Bronchial epithelial cell (primary cell): ENCODE data around the gene CEP131. TPM values are rescaled to one million over a fixed set of nuclear protein-coding genes. Genes with fewer than 3 reads are reported as not detected.

Experiments
- DNase-seq: peaks from one replicate; pipeline ENCODE4 v3.0.0-alpha.2; 2010; ENCODE audit warnings: low read depth
- FAIRE-seq: peaks from 2 replicates; lab custom pipeline; 2011; peaks lifted over from hg19 to GRCh38; lab: Jason Lieb, UNC
- H3K27me3 ChIP-seq: 2 replicates; pipeline ENCODE4 v1.5.1; 2011; ENCODE audit warnings: low read length; ENCODE audit not compliant: control insufficient read depth, insufficient read depth
- H3K36me3 ChIP-seq: 2 replicates; pipeline ENCODE4 v1.5.1; 2011; ENCODE audit warnings: low read length; ENCODE audit not compliant: control insufficient read depth, insufficient read depth
- H3K4me3 ChIP-seq: 2 replicates; pipeline ENCODE4 v1.5.1; 2011; ENCODE audit warnings: mild to moderate bottlenecking, low read depth, low read length, control low read depth
- total RNA-seq: library from RNA; depleted of rRNA; stranded (reverse); fragments of >200 nt; gene quantifications from 2 replicates; pipeline ENCODE4 v1.2.1, GENCODE V29; 2014
- TF ChIP-seq, protein P1 (sequence below): IDR thresholded peaks from 2 replicates; pipeline ENCODE4 v1.5.1; 2011; ENCODE audit warnings: mild to moderate bottlenecking, moderate library complexity, low read length, control low read depth, inconsistent platforms; ENCODE audit not compliant: insufficient read depth, severe bottlenecking

CEP131 gene
- total RNA-seq, 1 donor from 2014 or later, result 9.2 TPM

DNA sequence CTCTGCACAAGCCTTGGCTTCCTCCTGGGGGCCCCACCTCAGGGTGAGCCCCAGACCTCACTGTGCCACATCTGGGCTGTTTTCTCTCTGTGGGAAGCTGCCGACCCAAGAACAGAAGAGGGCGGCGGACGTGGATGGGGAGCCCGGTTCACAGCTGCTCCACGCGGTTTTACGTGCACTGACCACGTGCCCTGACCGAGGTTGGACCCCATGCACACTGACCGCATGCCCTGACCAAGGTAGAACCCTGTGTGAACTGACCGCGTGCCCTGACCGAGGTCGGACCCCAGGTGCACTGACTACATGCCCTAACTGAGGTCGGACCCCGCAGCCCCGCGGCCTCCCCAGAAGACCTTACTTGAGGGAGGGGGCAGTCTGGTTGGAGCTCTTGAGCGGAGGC is 19.6 kb downstream of the CEP131 start:
- FAIRE-seq (no peak), DNase-seq (no peak)
- TF ChIP-seq, protein P1, sequence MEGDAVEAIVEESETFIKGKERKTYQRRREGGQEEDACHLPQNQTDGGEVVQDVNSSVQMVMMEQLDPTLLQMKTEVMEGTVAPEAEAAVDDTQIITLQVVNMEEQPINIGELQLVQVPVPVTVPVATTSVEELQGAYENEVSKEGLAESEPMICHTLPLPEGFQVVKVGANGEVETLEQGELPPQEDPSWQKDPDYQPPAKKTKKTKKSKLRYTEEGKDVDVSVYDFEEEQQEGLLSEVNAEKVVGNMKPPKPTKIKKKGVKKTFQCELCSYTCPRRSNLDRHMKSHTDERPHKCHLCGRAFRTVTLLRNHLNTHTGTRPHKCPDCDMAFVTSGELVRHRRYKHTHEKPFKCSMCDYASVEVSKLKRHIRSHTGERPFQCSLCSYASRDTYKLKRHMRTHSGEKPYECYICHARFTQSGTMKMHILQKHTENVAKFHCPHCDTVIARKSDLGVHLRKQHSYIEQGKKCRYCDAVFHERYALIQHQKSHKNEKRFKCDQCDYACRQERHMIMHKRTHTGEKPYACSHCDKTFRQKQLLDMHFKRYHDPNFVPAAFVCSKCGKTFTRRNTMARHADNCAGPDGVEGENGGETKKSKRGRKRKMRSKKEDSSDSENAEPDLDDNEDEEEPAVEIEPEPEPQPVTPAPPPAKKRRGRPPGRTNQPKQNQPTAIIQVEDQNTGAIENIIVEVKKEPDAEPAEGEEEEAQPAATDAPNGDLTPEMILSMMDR, result no peak
- Histone ChIP-seq H3K27me3 (no peaks in the 10 kb centered on the region), H3K4me3 (no peak overlapping the region), H3K36me3 (peaks cover 2% of the 10 kb centered on the region)

DNA sequence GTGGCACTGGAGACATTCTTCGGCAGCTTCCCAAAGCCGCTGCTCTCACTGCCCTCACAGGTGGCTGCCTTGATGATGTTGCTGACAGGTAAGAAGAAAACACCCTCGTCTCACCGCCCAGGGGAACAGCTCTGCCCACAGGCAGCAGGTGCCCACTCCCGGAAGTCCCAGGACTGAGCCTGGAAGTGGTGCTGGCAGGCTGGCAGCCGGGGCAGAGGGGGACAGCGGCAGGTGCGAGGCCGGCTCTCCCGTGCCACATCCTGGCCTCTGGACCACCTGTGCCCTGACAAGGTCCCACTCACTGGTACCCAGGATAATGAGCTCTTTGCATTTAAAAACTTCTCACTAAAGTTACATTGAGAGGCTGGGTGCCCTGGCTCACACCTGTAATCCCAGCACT is 20.4 kb downstream of the CEP131 start:
- TF ChIP-seq, protein P1, result no peak
- no peak for FAIRE-seq
- H3K27me3 ChIP-seq, result no peaks in the 10 kb centered on the region
- DNase-seq, result no peak
- peaks cover 2% of the 10 kb centered on the region for H3K36me3 ChIP-seq
- no peak overlapping the region for H3K4me3 ChIP-seq

DNA sequence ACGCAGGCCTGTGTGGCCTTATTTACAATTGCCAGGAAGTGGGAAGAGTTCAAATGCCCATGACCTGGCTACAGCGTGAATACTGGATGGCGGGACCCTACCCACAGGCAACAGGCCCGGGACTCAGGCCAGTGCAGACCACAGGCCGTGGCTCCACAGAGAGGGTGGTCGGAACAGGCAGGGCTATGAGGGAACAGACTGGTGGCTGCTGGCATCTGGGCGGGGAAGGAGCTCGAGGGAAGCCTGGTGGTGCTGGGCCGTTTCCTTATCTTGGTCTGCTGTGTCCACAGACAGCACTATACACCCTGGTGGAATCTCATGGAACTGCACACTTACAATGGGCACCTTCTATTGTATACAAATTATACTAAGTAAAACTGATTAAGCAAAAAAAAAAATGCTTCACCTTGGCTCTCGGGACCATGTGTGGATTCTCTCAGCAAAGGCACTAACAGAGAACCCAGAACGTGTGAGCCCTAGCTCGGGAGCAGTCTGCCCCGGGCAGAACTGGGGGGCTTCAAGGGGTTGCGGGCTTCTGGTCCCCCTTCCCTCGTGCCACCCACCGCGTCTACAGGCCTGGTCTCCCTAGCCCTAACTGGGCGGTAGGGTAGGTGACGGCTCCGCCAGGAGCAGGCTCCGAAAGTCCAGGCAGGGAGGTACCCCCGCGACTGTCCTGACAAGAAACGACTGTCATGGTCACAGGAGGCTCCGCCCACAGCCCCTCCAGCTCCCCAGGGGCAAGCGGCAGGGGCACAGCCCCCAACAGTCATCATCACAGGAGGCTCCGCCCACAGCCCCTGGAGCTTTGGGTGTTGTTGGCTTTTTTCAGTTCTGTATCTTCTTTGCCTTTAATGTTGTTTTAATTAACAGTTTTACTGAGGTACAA is 21.8 kb downstream of the CEP131 start:
- TF ChIP-seq, protein P1, result peak; percentile 64
- peak; percentile 57 for DNase-seq
- FAIRE-seq, result no peak
- Histone ChIP-seq H3K4me3 (no peak overlapping the region), H3K27me3 (no peaks in the 10 kb centered on the region), H3K36me3 (peaks cover 1% of the 10 kb centered on the region)

DNA sequence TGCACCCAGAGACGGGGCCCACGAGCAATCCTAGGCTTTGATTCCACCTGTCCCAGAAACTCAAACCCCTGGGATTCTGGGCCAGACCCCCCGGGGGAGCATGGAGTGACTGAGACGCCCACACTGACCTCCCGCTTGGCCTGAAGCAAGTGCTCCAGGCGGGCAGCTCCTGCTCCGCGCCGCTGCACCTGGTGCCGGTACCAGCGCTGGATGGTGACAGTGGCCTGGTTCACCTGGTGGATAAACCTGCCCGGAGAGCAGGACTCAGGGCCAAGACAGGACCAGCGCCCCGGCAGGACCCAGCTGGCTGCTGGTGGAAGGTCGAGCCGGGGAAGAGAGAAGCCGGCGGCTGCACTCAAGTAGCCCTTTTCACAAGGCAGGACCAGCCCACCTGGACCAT is 22.6 kb downstream of the CEP131 start:
- TF ChIP-seq, protein P1, result no peak
- Histone ChIP-seq H3K4me3 (no peak overlapping the region), H3K27me3 (no peaks in the 10 kb centered on the region), H3K36me3 (peaks cover 1% of the 10 kb centered on the region)
- no peak for FAIRE-seq
- DNase-seq, result no peak

DNA sequence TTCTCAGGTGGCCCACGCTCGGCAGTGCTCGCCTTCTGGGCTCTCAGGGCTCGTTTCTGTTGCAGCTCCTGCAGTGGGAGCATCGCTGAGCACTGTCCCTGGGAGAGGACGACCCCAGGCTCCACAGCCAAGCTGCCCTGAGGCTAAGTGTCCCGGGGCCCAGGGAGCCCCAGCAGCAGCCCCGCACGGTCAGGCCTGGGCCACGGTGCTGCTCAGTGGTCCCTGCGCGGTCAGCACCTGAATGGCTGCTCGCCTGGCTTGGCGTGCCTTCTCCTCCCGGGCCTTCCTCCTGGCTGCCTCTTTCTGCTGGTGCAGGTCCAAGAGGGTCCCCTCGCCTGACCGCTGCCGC is 23.3 kb downstream of the CEP131 start:
- TF ChIP-seq, protein P1, result no peak
- Histone ChIP-seq H3K36me3 (peaks cover 1% of the 10 kb centered on the region), H3K4me3 (no peak overlapping the region), H3K27me3 (no peaks in the 10 kb centered on the region)
- no peak for DNase-seq
- FAIRE-seq, result no peak
